GM23338 (cell line): ENCODE measurements around the gene MAD2L2. TPM values are rescaled to one million over a fixed set of nuclear protein-coding genes. Genes with fewer than 3 reads are reported as not detected.

Source experiments
- ATAC-seq: fragments of 200-7000 bp; cut with Tn5 transposase; 3 replicates; pipeline ENCODE4 v1.9.1; 2020
- DNase-seq: peaks from one replicate; pipeline ENCODE4 v3.0.0-alpha.2; 2015; ENCODE audit warnings: low spot score
- H2AFZ ChIP-seq: fragments of 200-600 bp; sonication (generic); 2 replicates; pipeline ENCODE4 v1.8.0; 2016; ENCODE audit warnings: antibody characterized with exemption, mild to moderate bottlenecking, moderate library complexity
- H3F3A ChIP-seq: fragments of 200-600 bp; sonication (generic); replicated peaks from 2 replicates; pipeline ENCODE4 v1.8.0; 2017; ENCODE audit warnings: antibody characterized with exemption, mixed run types, low read depth
- H3K27ac ChIP-seq: fragments of 200-600 bp; sonication (generic); 2 replicates; pipeline ENCODE4 v1.6.1; 2016; ENCODE audit warnings: low read depth
- H3K27me3 ChIP-seq: fragments of 200-600 bp; sonication (generic); 2 replicates; pipeline ENCODE4 v1.8.0; 2016; ENCODE audit warnings: mild to moderate bottlenecking, mixed run types, moderate library complexity; ENCODE audit not compliant: insufficient read depth
- H3K36me3 ChIP-seq: fragments of 200-600 bp; sonication (generic); 2 replicates; pipeline ENCODE4 v1.8.0; 2016; ENCODE audit warnings: mild to moderate bottlenecking; ENCODE audit not compliant: insufficient read depth
- H3K4me1 ChIP-seq: fragments of 200-600 bp; sonication (generic); 2 replicates; pipeline ENCODE4 v1.8.0; 2016; ENCODE audit warnings: mild to moderate bottlenecking, moderate library complexity; ENCODE audit not compliant: insufficient read depth
- H3K4me2 ChIP-seq: fragments of 200-600 bp; sonication (generic); 2 replicates; pipeline ENCODE4 v1.7.1; 2017; ENCODE audit warnings: mixed run types
- H3K4me3 ChIP-seq: fragments of 200-600 bp; sonication (generic); 2 replicates; pipeline ENCODE4 v1.6.1; 2016; ENCODE audit warnings: mixed run types
- H3K79me2 ChIP-seq: fragments of 200-600 bp; sonication (generic); replicated peaks from 2 replicates; pipeline ENCODE4 v1.8.0; 2017; ENCODE audit warnings: mild to moderate bottlenecking; ENCODE audit not compliant: insufficient read depth
- H3K9me2 ChIP-seq: fragments of 200-600 bp; sonication (generic); 2 replicates; pipeline ENCODE4 v1.8.0; 2017; ENCODE audit not compliant: insufficient read depth
- H4K20me1 ChIP-seq: fragments of 200-600 bp; sonication (generic); replicated peaks from 2 replicates; pipeline ENCODE4 v1.8.0; 2017; ENCODE audit warnings: mild to moderate bottlenecking; ENCODE audit not compliant: insufficient read depth
- H3K27ac Mint-ChIP-seq: 2 replicates; pipeline ENCODE4 v1.8.0; 2020; ENCODE audit warnings: inconsistent platforms, mild to moderate bottlenecking, moderate library complexity, mixed read lengths
- H3K27me3 Mint-ChIP-seq: 3 replicates; pipeline ENCODE4 v1.8.0; 2022; ENCODE audit warnings: low read depth, mild to moderate bottlenecking, moderate library complexity, mixed read lengths, inconsistent platforms; ENCODE audit not compliant: insufficient read depth, poor library complexity
- H3K36me3 Mint-ChIP-seq: 3 replicates; pipeline ENCODE4 v1.8.0; 2021; ENCODE audit warnings: low read depth, mild to moderate bottlenecking, inconsistent platforms, moderate library complexity, mixed read lengths
- H3K4me1 Mint-ChIP-seq: 3 replicates; pipeline ENCODE4 v1.8.0; 2020; ENCODE audit warnings: mild to moderate bottlenecking, inconsistent platforms, mixed read lengths
- H3K4me3 Mint-ChIP-seq: 3 replicates; pipeline ENCODE4 v1.8.0; 2021; ENCODE audit warnings: moderate library complexity, mild to moderate bottlenecking, inconsistent platforms, mixed read lengths
- H3K9me3 Mint-ChIP-seq: 3 replicates; pipeline ENCODE4 v1.8.0; 2020; ENCODE audit warnings: moderate library complexity, mild to moderate bottlenecking, inconsistent platforms, mixed read lengths
- CREB1 ChIP-seq: fragments of 250-450 bp; sonication (Bioruptor Pico); IDR thresholded peaks from 2 replicates; pipeline ENCODE4 v1.5.0; 2020; ENCODE audit warnings: low read depth, mild to moderate bottlenecking, moderate library complexity
- EZH2 ChIP-seq: fragments of 200-600 bp; sonication (generic); IDR thresholded peaks from one replicate; pipeline ENCODE4 v1.8.0; 2017; ENCODE audit warnings: antibody characterized with exemption, mild to moderate bottlenecking, low read depth; ENCODE audit not compliant: unreplicated experiment
- EZH2phosphoT487 ChIP-seq: fragments of 200-600 bp; sonication (generic); IDR thresholded peaks from one replicate; pipeline ENCODE4 v1.8.1; 2018; ENCODE audit warnings: antibody characterized with exemption; ENCODE audit not compliant: unreplicated experiment
- JUNB ChIP-seq: IDR thresholded peaks from one replicate; pipeline ENCODE4 v1.6.1; 2016; ENCODE audit warnings: antibody characterized with exemption; ENCODE audit not compliant: unreplicated experiment
- NANOG ChIP-seq: IDR thresholded peaks from 2 replicates; pipeline ENCODE4 v1.6.1; 2016; ENCODE audit warnings: antibody characterized with exemption, borderline replicate concordance
- POLR2AphosphoS5 ChIP-seq: IDR thresholded peaks from 2 replicates; pipeline ENCODE4 v1.6.1; 2016; ENCODE audit warnings: antibody characterized with exemption, low read depth
- STAT1 ChIP-seq: IDR thresholded peaks from one replicate; pipeline ENCODE4 v1.6.1; 2016; ENCODE audit warnings: antibody characterized with exemption; ENCODE audit not compliant: unreplicated experiment
- ZNF331 ChIP-seq: fragments of 250-450 bp; sonication (Bioruptor Pico); IDR thresholded peaks from 2 replicates; pipeline ENCODE4 v1.5.0; 2020; ENCODE audit warnings: low read depth, mild to moderate bottlenecking, moderate library complexity
- polyA plus RNA-seq: library from polyadenylated mRNA; unstranded; fragments of >200 nt; fragmentation: Nextera tagmentation; extraction: Ambion mirVana; gene quantifications from 2 replicates; pipeline ENCODE4 v1.2.1, GENCODE V29; 2016
- total RNA-seq: library from RNA; depleted of rRNA; stranded (reverse); fragments of >200 nt; shearing (Covaris generic); gene quantifications from 2 replicates; pipeline ENCODE4 v1.2.3, GENCODE V29; 2014
- TF ChIP-seq, protein P1 (sequence below): fragments of 250-450 bp; sonication (Bioruptor Pico); IDR thresholded peaks from 2 replicates; pipeline ENCODE4 v1.5.0; 2020; ENCODE audit warnings: mild to moderate bottlenecking, moderate library complexity
- TF ChIP-seq, protein P2 (sequence below): IDR thresholded peaks from 2 replicates; pipeline ENCODE4 v1.6.1; 2016; ENCODE audit warnings: antibody characterized with exemption

Gene MAD2L2
- total and polyA plus RNA-seq, 2 experiments from 2014 or later: 498 to 552 TPM

DNA sequence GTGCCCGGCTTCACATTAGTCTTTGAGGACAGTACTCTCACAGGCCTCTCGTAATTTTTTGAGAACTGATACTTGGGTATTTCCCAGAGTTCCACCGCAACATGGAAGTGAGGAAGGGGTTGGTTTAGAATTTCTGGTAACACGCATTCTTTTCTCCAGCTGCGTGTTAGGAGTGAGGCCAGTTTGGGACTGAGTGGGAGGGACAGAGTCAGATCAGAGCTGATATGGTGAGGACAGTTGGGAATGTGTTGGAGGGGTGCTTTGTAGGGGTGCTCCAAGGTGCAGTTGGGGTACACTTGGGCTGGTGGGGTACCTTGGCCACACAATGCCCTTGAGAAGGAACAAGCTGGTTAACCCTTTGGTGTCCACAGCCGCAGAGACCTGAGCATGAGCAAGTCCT is 10.2 kb downstream of the MAD2L2 start:
- Histone ChIP-seq H3K27ac (no peak overlapping the region), H3K4me2 (no peak overlapping the region), H3K79me2 (no peaks in the 10 kb centered on the region), H3K4me3 (no peak overlapping the region), H3K36me3 (peaks cover 24% of the 10 kb centered on the region), H3F3A (peaks cover 43% of the 10 kb centered on the region), H3K4me1 (no peaks in the 10 kb centered on the region), H3K9me2 (no peaks in the 10 kb centered on the region), H4K20me1 (peaks cover 16% of the 10 kb centered on the region), H2AFZ (no peak overlapping the region), H3K27me3 (no peaks in the 10 kb centered on the region)
- Mint-ChIP-seq H3K27me3 (peaks cover 35% of the 10 kb centered on the region), H3K27ac (no peak overlapping the region), H3K36me3 (peaks cover 79% of the 10 kb centered on the region), H3K9me3 (no peaks in the 10 kb centered on the region), H3K4me3 (no peak overlapping the region), H3K4me1 (peaks cover 7% of the 10 kb centered on the region)
- DNase-seq: no peak
- TF ChIP-seq, protein P1, sequence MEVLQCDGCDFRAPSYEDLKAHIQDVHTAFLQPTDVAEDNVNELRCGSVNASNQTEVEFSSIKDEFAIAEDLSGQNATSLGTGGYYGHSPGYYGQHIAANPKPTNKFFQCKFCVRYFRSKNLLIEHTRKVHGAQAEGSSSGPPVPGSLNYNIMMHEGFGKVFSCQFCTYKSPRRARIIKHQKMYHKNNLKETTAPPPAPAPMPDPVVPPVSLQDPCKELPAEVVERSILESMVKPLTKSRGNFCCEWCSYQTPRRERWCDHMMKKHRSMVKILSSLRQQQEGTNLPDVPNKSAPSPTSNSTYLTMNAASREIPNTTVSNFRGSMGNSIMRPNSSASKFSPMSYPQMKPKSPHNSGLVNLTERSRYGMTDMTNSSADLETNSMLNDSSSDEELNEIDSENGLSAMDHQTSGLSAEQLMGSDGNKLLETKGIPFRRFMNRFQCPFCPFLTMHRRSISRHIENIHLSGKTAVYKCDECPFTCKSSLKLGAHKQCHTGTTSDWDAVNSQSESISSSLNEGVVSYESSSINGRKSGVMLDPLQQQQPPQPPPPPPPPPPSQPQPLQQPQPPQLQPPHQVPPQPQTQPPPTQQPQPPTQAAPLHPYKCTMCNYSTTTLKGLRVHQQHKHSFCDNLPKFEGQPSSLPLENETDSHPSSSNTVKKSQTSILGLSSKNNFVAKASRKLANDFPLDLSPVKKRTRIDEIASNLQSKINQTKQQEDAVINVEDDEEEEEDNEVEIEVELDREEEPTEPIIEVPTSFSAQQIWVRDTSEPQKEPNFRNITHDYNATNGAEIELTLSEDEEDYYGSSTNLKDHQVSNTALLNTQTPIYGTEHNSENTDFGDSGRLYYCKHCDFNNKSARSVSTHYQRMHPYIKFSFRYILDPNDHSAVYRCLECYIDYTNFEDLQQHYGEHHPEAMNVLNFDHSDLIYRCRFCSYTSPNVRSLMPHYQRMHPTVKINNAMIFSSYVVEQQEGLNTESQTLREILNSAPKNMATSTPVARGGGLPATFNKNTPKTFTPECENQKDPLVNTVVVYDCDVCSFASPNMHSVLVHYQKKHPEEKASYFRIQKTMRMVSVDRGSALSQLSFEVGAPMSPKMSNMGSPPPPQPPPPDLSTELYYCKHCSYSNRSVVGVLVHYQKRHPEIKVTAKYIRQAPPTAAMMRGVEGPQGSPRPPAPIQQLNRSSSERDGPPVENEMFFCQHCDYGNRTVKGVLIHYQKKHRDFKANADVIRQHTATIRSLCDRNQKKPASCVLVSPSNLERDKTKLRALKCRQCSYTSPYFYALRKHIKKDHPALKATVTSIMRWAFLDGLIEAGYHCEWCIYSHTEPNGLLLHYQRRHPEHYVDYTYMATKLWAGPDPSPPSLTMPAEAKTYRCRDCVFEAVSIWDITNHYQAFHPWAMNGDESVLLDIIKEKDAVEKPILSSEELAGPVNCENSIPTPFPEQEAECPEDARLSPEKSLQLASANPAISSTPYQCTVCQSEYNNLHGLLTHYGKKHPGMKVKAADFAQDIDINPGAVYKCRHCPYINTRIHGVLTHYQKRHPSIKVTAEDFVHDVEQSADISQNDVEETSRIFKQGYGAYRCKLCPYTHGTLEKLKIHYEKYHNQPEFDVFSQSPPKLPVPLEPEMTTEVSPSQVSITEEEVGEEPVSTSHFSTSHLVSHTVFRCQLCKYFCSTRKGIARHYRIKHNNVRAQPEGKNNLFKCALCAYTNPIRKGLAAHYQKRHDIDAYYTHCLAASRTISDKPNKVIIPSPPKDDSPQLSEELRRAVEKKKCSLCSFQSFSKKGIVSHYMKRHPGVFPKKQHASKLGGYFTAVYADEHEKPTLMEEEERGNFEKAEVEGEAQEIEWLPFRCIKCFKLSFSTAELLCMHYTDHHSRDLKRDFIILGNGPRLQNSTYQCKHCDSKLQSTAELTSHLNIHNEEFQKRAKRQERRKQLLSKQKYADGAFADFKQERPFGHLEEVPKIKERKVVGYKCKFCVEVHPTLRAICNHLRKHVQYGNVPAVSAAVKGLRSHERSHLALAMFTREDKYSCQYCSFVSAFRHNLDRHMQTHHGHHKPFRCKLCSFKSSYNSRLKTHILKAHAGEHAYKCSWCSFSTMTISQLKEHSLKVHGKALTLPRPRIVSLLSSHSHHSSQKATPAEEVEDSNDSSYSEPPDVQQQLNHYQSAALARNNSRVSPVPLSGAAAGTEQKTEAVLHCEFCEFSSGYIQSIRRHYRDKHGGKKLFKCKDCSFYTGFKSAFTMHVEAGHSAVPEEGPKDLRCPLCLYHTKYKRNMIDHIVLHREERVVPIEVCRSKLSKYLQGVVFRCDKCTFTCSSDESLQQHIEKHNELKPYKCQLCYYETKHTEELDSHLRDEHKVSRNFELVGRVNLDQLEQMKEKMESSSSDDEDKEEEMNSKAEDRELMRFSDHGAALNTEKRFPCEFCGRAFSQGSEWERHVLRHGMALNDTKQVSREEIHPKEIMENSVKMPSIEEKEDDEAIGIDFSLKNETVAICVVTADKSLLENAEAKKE (CRISPR knock-in tag): no peak
- TF ChIP-seq STAT1: no peak
- TF ChIP-seq EZH2phosphoT487: no peak
- TF ChIP-seq NANOG: no peak
- no peak for TF ChIP-seq POLR2AphosphoS5
- TF ChIP-seq, protein P2, sequence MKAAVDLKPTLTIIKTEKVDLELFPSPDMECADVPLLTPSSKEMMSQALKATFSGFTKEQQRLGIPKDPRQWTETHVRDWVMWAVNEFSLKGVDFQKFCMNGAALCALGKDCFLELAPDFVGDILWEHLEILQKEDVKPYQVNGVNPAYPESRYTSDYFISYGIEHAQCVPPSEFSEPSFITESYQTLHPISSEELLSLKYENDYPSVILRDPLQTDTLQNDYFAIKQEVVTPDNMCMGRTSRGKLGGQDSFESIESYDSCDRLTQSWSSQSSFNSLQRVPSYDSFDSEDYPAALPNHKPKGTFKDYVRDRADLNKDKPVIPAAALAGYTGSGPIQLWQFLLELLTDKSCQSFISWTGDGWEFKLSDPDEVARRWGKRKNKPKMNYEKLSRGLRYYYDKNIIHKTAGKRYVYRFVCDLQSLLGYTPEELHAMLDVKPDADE: no peak
- no peak for TF ChIP-seq CREB1 (CRISPR knock-in tag)
- no peak for TF ChIP-seq JUNB
- TF ChIP-seq ZNF331: no peak
- no peak for TF ChIP-seq EZH2
- ATAC-seq: no peak
